ENCODE data around the gene NFATC3.

The NFATC3 gene

GRCh38 chr16:68197250-68197649, 112.1 kb downstream of the NFATC3 start:
- Mint-ChIP-seq H3K4me1 (ENCODE audit: low read depth) (peaks cover 27% of the 10 kb centered on the region), H3K4me3 (no peak overlapping the region), H3K27me3 (no peaks in the 10 kb centered on the region), H3K27ac (peak overlapping the region; percentile 50), H3K9me3 (ENCODE audit: low read depth) (no peaks in the 10 kb centered on the region), H3K36me3 (peaks cover 4% of the 10 kb centered on the region)

- H3K27ac Mint-ChIP-seq: peak overlapping the region; percentile 86
- H3K4me3 Mint-ChIP-seq: no peak overlapping the region
- peaks cover 25% of the 10 kb centered on the region for H3K4me1 Mint-ChIP-seq (ENCODE audit: low read depth)
- no peaks in the 10 kb centered on the region for H3K27me3 Mint-ChIP-seq
- H3K36me3 Mint-ChIP-seq: peaks cover 2% of the 10 kb centered on the region
- no peaks in the 10 kb centered on the region for H3K9me3 Mint-ChIP-seq (ENCODE audit: low read depth)
Observed at GRCh38 chr16:68200088-68200783, 115.1 kb downstream of the NFATC3 start.

- Mint-ChIP-seq H3K9me3 (ENCODE audit: low read depth) (no peaks in the 10 kb centered on the region), H3K27ac (peak overlapping the region; percentile 66), H3K4me1 (ENCODE audit: low read depth) (peaks cover 32% of the 10 kb centered on the region), H3K4me3 (no peak overlapping the region), H3K27me3 (no peaks in the 10 kb centered on the region), H3K36me3 (peaks cover 2% of the 10 kb centered on the region)
Observed at GRCh38 chr16:68202091-68202519, 116.9 kb downstream of the NFATC3 start.

- Mint-ChIP-seq H3K27ac (peak overlapping the region; percentile 66), H3K36me3 (peaks cover 2% of the 10 kb centered on the region), H3K4me1 (ENCODE audit: low read depth) (peaks cover 44% of the 10 kb centered on the region), H3K9me3 (ENCODE audit: low read depth) (no peaks in the 10 kb centered on the region), H3K27me3 (no peaks in the 10 kb centered on the region), H3K4me3 (no peak overlapping the region)
Observed at GRCh38 chr16:68206245-68206644, 121.1 kb downstream of the NFATC3 start.

- Mint-ChIP-seq H3K9me3 (ENCODE audit: low read depth) (no peaks in the 10 kb centered on the region), H3K27ac (peak overlapping the region; percentile 81), H3K4me1 (ENCODE audit: low read depth) (peaks cover 49% of the 10 kb centered on the region), H3K36me3 (peaks cover 6% of the 10 kb centered on the region), H3K4me3 (no peak overlapping the region), H3K27me3 (no peaks in the 10 kb centered on the region)
Observed at GRCh38 chr16:68214726-68215125, 129.6 kb downstream of the NFATC3 start.

- Mint-ChIP-seq H3K9me3 (ENCODE audit: low read depth) (no peaks in the 10 kb centered on the region), H3K4me3 (no peak overlapping the region), H3K27ac (peak overlapping the region; percentile 69), H3K27me3 (no peaks in the 10 kb centered on the region), H3K36me3 (peaks cover 6% of the 10 kb centered on the region), H3K4me1 (ENCODE audit: low read depth) (peaks cover 45% of the 10 kb centered on the region)
Observed at GRCh38 chr16:68215302-68215701, 130.1 kb downstream of the NFATC3 start.

GRCh38 chr16:68216240-68216639, 131.1 kb downstream of the NFATC3 start:
- H3K36me3 Mint-ChIP-seq: peaks cover 6% of the 10 kb centered on the region
- H3K9me3 Mint-ChIP-seq (ENCODE audit: low read depth): no peaks in the 10 kb centered on the region
- no peaks in the 10 kb centered on the region for H3K27me3 Mint-ChIP-seq
- peaks cover 36% of the 10 kb centered on the region for H3K4me1 Mint-ChIP-seq (ENCODE audit: low read depth)
- H3K27ac Mint-ChIP-seq: peak overlapping the region; percentile 86
- H3K4me3 Mint-ChIP-seq: no peak overlapping the region

GRCh38 chr16:68217506-68217905, 132.3 kb downstream of the NFATC3 start:
- Mint-ChIP-seq H3K36me3 (peaks cover 5% of the 10 kb centered on the region), H3K4me1 (ENCODE audit: low read depth) (peaks cover 23% of the 10 kb centered on the region), H3K27me3 (no peaks in the 10 kb centered on the region), H3K4me3 (no peak overlapping the region), H3K27ac (peak overlapping the region; percentile 79), H3K9me3 (ENCODE audit: low read depth) (no peaks in the 10 kb centered on the region)

GRCh38 chr16:68219725-68220351, 134.7 kb downstream of the NFATC3 start:
- Mint-ChIP-seq H3K27ac (peak overlapping the region; percentile 77), H3K36me3 (peaks cover 5% of the 10 kb centered on the region), H3K4me3 (no peak overlapping the region), H3K4me1 (ENCODE audit: low read depth) (peaks cover 15% of the 10 kb centered on the region), H3K27me3 (no peaks in the 10 kb centered on the region), H3K9me3 (ENCODE audit: low read depth) (no peaks in the 10 kb centered on the region)

- Mint-ChIP-seq H3K27me3 (no peaks in the 10 kb centered on the region), H3K4me1 (ENCODE audit: low read depth) (peaks cover 32% of the 10 kb centered on the region), H3K4me3 (no peak overlapping the region), H3K9me3 (ENCODE audit: low read depth) (no peaks in the 10 kb centered on the region), H3K36me3 (peaks cover 2% of the 10 kb centered on the region), H3K27ac (peak overlapping the region; percentile 56)
Observed at GRCh38 chr16:68223072-68223471, 137.9 kb downstream of the NFATC3 start.

GRCh38 chr16:68226116-68226515, 140.9 kb downstream of the NFATC3 start:
- H3K27me3 Mint-ChIP-seq: no peaks in the 10 kb centered on the region
- H3K4me3 Mint-ChIP-seq: no peak overlapping the region
- peak overlapping the region; percentile 82 for H3K27ac Mint-ChIP-seq
- H3K9me3 Mint-ChIP-seq (ENCODE audit: low read depth): no peaks in the 10 kb centered on the region
- peaks cover 46% of the 10 kb centered on the region for H3K4me1 Mint-ChIP-seq (ENCODE audit: low read depth)
- H3K36me3 Mint-ChIP-seq: peaks cover 2% of the 10 kb centered on the region

GRCh38 chr16:68227183-68227793, 142.1 kb downstream of the NFATC3 start:
- no peaks in the 10 kb centered on the region for H3K9me3 Mint-ChIP-seq (ENCODE audit: low read depth)
- H3K4me1 Mint-ChIP-seq (ENCODE audit: low read depth): peaks cover 46% of the 10 kb centered on the region
- no peak overlapping the region for H3K4me3 Mint-ChIP-seq
- H3K36me3 Mint-ChIP-seq: no peaks in the 10 kb centered on the region
- H3K27ac Mint-ChIP-seq: peak overlapping the region; percentile 90
- H3K27me3 Mint-ChIP-seq: no peaks in the 10 kb centered on the region

GRCh38 chr16:68227850-68228553, 142.8 kb downstream of the NFATC3 start:
- no peaks in the 10 kb centered on the region for H3K36me3 Mint-ChIP-seq
- peak overlapping the region; percentile 90 for H3K27ac Mint-ChIP-seq
- peaks cover 46% of the 10 kb centered on the region for H3K4me1 Mint-ChIP-seq (ENCODE audit: low read depth)
- H3K9me3 Mint-ChIP-seq (ENCODE audit: low read depth): no peaks in the 10 kb centered on the region
- peak overlapping the region; percentile 63 for H3K4me3 Mint-ChIP-seq
- H3K27me3 Mint-ChIP-seq: no peaks in the 10 kb centered on the region

- no peaks in the 10 kb centered on the region for H3K9me3 Mint-ChIP-seq (ENCODE audit: low read depth)
- H3K27me3 Mint-ChIP-seq: no peaks in the 10 kb centered on the region
- H3K4me1 Mint-ChIP-seq (ENCODE audit: low read depth): peaks cover 52% of the 10 kb centered on the region
- H3K36me3 Mint-ChIP-seq: no peaks in the 10 kb centered on the region
- H3K27ac Mint-ChIP-seq: peak overlapping the region; percentile 46
- no peak overlapping the region for H3K4me3 Mint-ChIP-seq
Observed at GRCh38 chr16:68228652-68229051, 143.5 kb downstream of the NFATC3 start.
